Immature natural killer cell (primary cell): ENCODE results near the gene ZRANB1. TPM values are rescaled to one million over a fixed set of nuclear protein-coding genes. Genes with fewer than 3 reads are reported as not detected.

Experiments used
- DNase-seq, 3 donors: peaks; one replicate each; pipeline ENCODE4 v3.0.0; 2022; ENCODE audit warnings: mixed read lengths in 1 of 3
- H3K27ac Mint-ChIP-seq, 6 donors: one replicate each; pipeline ENCODE4 v1.8.0; 2020; ENCODE audit warnings: mixed read lengths in 6 of 6, mild to moderate bottlenecking in 5 of 6, inconsistent platforms in 4 of 6, moderate library complexity in 3 of 6
- H3K27me3 Mint-ChIP-seq, 3 donors: one replicate each; pipeline ENCODE4 v1.8.0; 2020 to 2021; ENCODE audit warnings: low read depth in 3 of 3, mild to moderate bottlenecking in 3 of 3, mixed read lengths in 3 of 3, moderate library complexity in 3 of 3, inconsistent platforms in 1 of 3
- H3K36me3 Mint-ChIP-seq, 3 donors: one replicate each; pipeline ENCODE4 v1.8.0; 2020; ENCODE audit warnings: mixed read lengths in 3 of 3, inconsistent platforms in 2 of 3, mild to moderate bottlenecking in 2 of 3
- H3K4me1 Mint-ChIP-seq, 2 donors: one replicate each; pipeline ENCODE4 v1.8.0; 2020; ENCODE audit warnings: inconsistent platforms in 2 of 2, mild to moderate bottlenecking in 2 of 2, mixed read lengths in 2 of 2, moderate library complexity in 1 of 2
- H3K4me3 Mint-ChIP-seq, 5 donors: one replicate each; pipeline ENCODE4 v1.8.0; 2020; ENCODE audit warnings: mild to moderate bottlenecking in 5 of 5, mixed read lengths in 5 of 5, inconsistent platforms in 3 of 5, moderate library complexity in 3 of 5
- H3K9me3 Mint-ChIP-seq, 6 donors: one replicate each; pipeline ENCODE4 v1.8.0; 2020; ENCODE audit warnings: mild to moderate bottlenecking in 6 of 6, mixed read lengths in 6 of 6, inconsistent platforms in 4 of 6, moderate library complexity in 3 of 6
- polyA plus RNA-seq, 3 donors: library from polyadenylated mRNA; unstranded; fragments of 300-500 nt; fragmentation: Illumina TruSeq; gene quantifications; one replicate each; pipeline ENCODE4 v1.2.3, GENCODE V29; 2021

Gene ZRANB1
- polyA plus RNA-seq, 3 donors from 2014 or later = 3.8 to 7.1 (median 5.6) TPM

- H3K4me1 Mint-ChIP-seq = peaks cover 8 to 10% of the 10 kb centered on the region in 2 donors
- H3K27ac Mint-ChIP-seq = no peak overlapping the region
- H3K4me3 Mint-ChIP-seq = no peak overlapping the region
- H3K27me3 Mint-ChIP-seq = peaks cover 2 to 39% (median 7%) of the 10 kb centered on the region in 3 donors
- no peak for DNase-seq
- no peaks in the 10 kb centered on the region for H3K9me3 Mint-ChIP-seq
- peaks cover 4 to 31% (median 5%) of the 10 kb centered on the region in 3 donors for H3K36me3 Mint-ChIP-seq
These were observed 53.7 kb downstream of the ZRANB1 start for GRCh38 chr10:124995605-124996004.

- H3K27ac Mint-ChIP-seq = peak overlapping the region in 2 of 6 donors; percentile 40 to 67
- H3K27me3 Mint-ChIP-seq = peaks cover 2 to 40% (median 7%) of the 10 kb centered on the region in 3 donors
- peaks cover 4 to 27% (median 5%) of the 10 kb centered on the region in 3 donors for H3K36me3 Mint-ChIP-seq
- no peak for DNase-seq
- H3K4me1 Mint-ChIP-seq = peaks cover 13 to 17% of the 10 kb centered on the region in 2 donors
- no peak overlapping the region for H3K4me3 Mint-ChIP-seq
- H3K9me3 Mint-ChIP-seq = no peaks in the 10 kb centered on the region
These were observed 54.4 kb downstream of the ZRANB1 start for GRCh38 chr10:124996127-124996853.

DNA sequence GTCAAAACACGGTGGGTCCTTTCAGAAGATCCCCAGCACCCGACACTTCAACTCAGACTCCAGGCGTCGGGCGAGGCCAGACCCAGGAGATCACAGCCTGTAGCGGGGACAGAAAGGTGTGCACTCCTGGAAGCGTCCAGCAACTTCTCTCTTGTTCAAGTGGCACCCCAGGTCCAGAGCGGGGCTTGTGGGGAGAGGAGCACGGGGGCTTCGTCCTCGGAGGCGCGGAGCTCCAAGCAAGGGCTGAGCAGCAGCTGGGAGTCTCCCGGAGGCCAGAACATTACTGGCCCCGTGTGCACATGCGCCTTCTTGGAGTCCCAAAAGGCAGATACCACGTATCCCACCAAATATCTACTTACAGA lies 54.9 kb downstream of the ZRANB1 start:
- no peak overlapping the region for H3K4me3 Mint-ChIP-seq
- H3K27ac Mint-ChIP-seq = peak overlapping the region in 1 of 6 donors; percentile 17
- H3K9me3 Mint-ChIP-seq = no peaks in the 10 kb centered on the region
- H3K27me3 Mint-ChIP-seq = peaks cover under 1 to 42% (median 7%) of the 10 kb centered on the region in 3 donors
- peaks cover 15 to 19% of the 10 kb centered on the region in 2 donors for H3K4me1 Mint-ChIP-seq
- DNase-seq = no peak
- H3K36me3 Mint-ChIP-seq = peaks cover 4 to 27% (median 5%) of the 10 kb centered on the region in 3 donors

- Mint-ChIP-seq H3K27me3 (peaks cover 0 to 42% (median 7%) of the 10 kb centered on the region in 3 donors), H3K4me1 (peaks cover 15 to 19% of the 10 kb centered on the region in 2 donors), H3K4me3 (no peak overlapping the region), H3K27ac (peak overlapping the region in 4 of 6 donors; percentile 24 to 77 (median 40)), H3K9me3 (no peaks in the 10 kb centered on the region), H3K36me3 (peaks cover 3 to 25% (median 5%) of the 10 kb centered on the region in 3 donors)
- DNase-seq = no peak
These were observed 55.4 kb downstream of the ZRANB1 start for GRCh38 chr10:124997306-124997705.

GRCh38 chr10:124997771-124998623 lies 56.1 kb downstream of the ZRANB1 start:
- Mint-ChIP-seq H3K4me1 (peaks cover 15 to 19% of the 10 kb centered on the region in 2 donors), H3K36me3 (peaks cover 0 to 18% (median 0%) of the 10 kb centered on the region in 3 donors), H3K27ac (peak overlapping the region in 3 of 6 donors; percentile 23 to 77 (median 27)), H3K27me3 (peaks cover 0 to 43% (median 5%) of the 10 kb centered on the region in 3 donors), H3K9me3 (no peaks in the 10 kb centered on the region), H3K4me3 (no peak overlapping the region)
- DNase-seq = no peak

DNA sequence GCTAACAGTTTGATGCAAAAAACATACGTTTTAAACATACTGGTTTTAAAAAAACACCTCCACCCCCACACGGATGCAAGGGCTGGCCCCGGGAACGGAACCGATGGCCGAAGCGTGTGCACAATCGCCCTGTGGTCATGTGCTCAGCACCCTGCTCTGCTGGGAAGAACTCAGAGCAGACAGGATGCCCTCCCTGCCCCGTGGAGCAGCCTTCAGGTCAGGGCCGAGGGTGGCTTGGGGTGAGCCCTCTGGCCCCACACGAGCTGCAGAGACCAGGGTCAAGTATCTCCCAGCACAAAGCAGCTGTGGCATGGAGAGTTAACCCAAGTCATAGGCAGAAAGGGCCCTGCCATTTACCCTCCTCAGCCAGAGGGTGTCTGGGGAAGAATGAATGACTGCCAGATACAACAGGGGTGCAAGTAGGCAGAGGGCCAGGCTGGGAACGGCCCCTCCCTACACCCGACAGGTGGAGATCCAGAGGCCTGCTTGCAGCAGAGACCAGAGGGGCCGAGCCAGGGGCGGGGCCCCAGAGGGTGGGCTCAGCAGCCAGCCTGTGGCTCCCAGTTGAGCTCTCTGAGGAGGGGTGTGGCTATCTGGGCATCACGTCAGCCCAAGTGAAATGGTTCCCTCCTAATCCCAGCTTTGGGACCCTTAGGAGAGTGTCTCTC lies 56.8 kb downstream of the ZRANB1 start:
- no peaks in the 10 kb centered on the region for H3K9me3 Mint-ChIP-seq
- DNase-seq = no peak
- H3K27ac Mint-ChIP-seq = no peak overlapping the region
- peaks cover 15 to 19% of the 10 kb centered on the region in 2 donors for H3K4me1 Mint-ChIP-seq
- H3K27me3 Mint-ChIP-seq = peaks cover 0 to 39% (median 5%) of the 10 kb centered on the region in 3 donors
- peaks cover 0 to 13% (median 0%) of the 10 kb centered on the region in 3 donors for H3K36me3 Mint-ChIP-seq
- no peak overlapping the region for H3K4me3 Mint-ChIP-seq

DNA sequence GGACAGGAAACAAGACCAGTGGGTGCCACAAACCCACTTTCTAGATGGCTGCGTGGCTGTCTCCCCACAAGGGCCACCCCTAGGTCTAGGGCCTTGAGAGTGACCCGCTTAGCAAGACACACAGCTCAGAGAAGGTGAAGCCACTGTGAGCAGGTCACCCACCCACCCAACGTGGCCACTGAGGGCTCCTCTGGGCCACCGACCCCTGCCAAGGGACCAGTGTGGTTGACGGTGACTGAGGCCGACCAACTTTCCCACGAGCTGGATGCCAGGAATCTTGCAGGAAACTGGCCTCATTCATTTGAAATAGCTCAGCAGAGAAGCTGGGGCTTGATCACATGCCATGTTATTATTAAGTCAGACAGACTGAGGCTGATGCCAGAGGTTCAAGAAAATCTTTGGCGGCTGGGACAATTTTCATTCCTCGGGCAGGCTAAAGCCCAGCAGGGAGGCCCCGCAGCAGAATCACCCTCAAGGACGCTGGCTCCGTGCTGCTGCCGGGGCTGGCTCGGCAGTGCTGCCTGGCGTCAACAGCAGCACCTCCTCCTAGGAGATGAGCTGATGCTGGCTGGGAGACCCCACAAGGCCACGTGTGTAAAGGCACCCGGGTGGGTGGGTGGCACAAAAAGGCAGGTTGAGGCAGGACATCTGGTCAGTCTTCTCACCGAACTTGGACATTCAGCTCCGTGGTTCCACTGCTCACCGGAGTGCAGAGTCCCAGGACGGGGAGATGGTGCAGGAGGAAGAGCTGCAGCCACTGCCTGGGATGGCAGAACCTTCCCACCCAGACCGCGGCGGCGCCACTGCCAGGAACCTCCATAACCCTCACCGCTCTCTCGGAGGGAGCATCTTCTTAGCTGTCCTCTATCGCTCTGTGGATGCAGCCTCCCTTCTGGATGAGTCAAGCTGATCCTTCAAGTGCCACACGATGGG lies 57.8 kb downstream of the ZRANB1 start:
- peak overlapping the region; percentile 28 to 71 (median 40) for H3K27ac Mint-ChIP-seq
- H3K4me3 Mint-ChIP-seq = no peak overlapping the region
- H3K27me3 Mint-ChIP-seq = peaks cover 0 to 29% (median 5%) of the 10 kb centered on the region in 3 donors
- no peaks in the 10 kb centered on the region for H3K9me3 Mint-ChIP-seq
- DNase-seq = no peak
- peaks cover 22 to 24% of the 10 kb centered on the region in 2 donors for H3K4me1 Mint-ChIP-seq
- peaks cover 0 to 9% (median 0%) of the 10 kb centered on the region in 3 donors for H3K36me3 Mint-ChIP-seq

DNA sequence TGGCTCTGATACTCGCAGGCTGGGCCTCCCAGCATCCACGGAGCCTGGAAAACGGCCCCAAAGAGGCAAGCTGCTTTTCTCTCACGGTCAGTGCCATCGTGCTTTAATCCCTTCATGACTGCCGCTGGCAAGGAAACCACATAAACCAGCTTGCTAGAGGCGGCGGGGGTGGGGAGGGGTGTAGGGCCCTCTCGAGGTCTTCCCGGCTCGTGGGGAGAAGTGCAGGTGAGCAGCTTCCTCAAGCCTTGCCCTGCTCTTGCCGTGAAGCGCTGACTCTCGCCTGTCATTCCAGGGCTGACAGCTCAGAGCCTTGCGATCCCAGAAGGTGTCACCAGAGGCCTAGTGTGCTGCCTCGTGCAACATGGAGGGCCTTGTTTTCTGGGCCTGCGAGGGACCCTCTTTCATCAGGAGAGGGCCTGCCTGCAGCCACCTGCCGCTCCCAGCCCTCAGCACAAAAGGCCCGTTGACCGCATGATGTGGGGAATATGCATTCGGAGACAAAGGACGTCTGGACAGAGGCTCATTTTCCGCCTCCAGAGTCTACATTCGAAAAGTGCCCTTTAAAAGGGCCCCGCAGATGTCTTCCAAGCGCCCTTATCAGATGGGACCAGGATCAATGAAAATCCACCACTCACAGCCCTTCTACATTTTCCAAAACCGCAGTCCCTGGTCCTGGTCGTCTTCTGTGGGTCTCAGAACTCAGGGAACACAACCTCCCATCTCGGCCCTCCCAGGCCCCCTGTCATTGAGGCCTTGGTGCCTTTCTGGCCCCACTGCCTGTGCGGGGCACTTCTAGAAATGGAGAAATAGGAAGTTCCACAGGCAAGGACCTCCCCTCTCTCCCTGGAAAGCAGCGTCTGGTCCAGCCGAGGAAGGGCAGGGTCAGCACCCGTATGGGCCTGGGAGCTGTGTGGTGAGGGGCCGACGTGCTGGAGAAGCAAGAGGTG lies 58.7 kb downstream of the ZRANB1 start:
- peaks cover 0 to 24% (median 2%) of the 10 kb centered on the region in 3 donors for H3K27me3 Mint-ChIP-seq
- H3K4me1 Mint-ChIP-seq = peaks cover 24 to 26% of the 10 kb centered on the region in 2 donors
- peaks cover 0 to 9% (median 0%) of the 10 kb centered on the region in 3 donors for H3K36me3 Mint-ChIP-seq
- H3K4me3 Mint-ChIP-seq = peak overlapping the region in 1 of 5 donors; percentile 46
- no peaks in the 10 kb centered on the region for H3K9me3 Mint-ChIP-seq
- DNase-seq = peak in 1 of 3 donors; percentile 26
- peak overlapping the region in 5 of 6 donors; percentile 3 to 49 (median 45) for H3K27ac Mint-ChIP-seq

GRCh38 chr10:125001313-125002046 lies 59.6 kb downstream of the ZRANB1 start:
- H3K36me3 Mint-ChIP-seq = peaks cover 0 to 9% (median 0%) of the 10 kb centered on the region in 3 donors
- peaks cover 0 to 22% (median 2%) of the 10 kb centered on the region in 3 donors for H3K27me3 Mint-ChIP-seq
- no peak for DNase-seq
- H3K9me3 Mint-ChIP-seq = no peaks in the 10 kb centered on the region
- peak overlapping the region in 1 of 6 donors; percentile 48 for H3K27ac Mint-ChIP-seq
- H3K4me1 Mint-ChIP-seq = peaks cover 32% of the 10 kb centered on the region in 2 donors
- no peak overlapping the region for H3K4me3 Mint-ChIP-seq

- Mint-ChIP-seq H3K36me3 (peaks cover 0 to 9% (median 0%) of the 10 kb centered on the region in 3 donors), H3K27ac (no peak overlapping the region), H3K27me3 (peaks cover 0 to 22% (median 2%) of the 10 kb centered on the region in 3 donors), H3K4me1 (peaks cover 33 to 37% of the 10 kb centered on the region in 2 donors), H3K4me3 (no peak overlapping the region), H3K9me3 (no peaks in the 10 kb centered on the region)
- no peak for DNase-seq
These were observed 60.1 kb downstream of the ZRANB1 start for GRCh38 chr10:125002047-125002422.

DNA sequence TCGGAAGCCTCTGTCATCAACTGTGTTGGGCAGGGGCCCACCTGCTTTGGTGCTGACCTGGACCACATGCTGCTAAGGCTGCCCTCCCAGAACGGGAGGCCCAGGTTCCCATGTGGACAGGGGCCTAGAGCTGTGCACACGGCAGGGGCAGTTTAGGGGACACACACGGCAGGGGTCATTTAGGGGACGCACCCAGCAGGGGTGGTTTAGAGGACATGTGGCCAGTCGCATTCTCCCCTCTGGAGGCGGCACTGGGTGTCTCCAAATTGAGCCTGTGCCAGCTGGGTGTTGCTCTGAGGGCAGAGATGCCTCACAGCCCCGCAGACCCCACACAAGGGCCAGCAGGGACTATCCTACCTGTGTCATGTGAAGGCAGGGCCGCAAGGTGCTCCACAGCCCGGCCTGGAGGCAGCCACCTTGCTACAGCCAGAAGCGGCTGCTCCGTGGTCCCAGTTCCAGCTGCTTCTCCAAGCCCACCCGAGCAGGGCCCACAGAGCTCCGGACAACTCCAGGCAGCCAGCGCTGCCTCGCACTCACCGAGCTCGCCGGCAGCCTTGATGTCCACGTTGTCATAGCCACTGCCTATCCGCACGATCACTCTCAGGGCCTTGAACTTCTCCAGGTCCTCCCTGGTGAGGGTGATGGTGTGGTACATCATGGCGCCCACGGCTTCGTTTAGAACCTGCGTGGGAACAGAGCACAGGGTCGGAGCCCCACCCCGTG lies 60.7 kb downstream of the ZRANB1 start:
- no peaks in the 10 kb centered on the region for H3K9me3 Mint-ChIP-seq
- H3K4me3 Mint-ChIP-seq = no peak overlapping the region
- peak overlapping the region in 1 of 6 donors; percentile 20 for H3K27ac Mint-ChIP-seq
- peaks cover 0 to 6% (median 0%) of the 10 kb centered on the region in 3 donors for H3K36me3 Mint-ChIP-seq
- H3K4me1 Mint-ChIP-seq = peaks cover 37 to 43% of the 10 kb centered on the region in 2 donors
- peaks cover 0 to 18% (median 2%) of the 10 kb centered on the region in 3 donors for H3K27me3 Mint-ChIP-seq
- DNase-seq = no peak
